ENCODE results near the gene OR2D2. TPM values are rescaled to one million over a fixed set of nuclear protein-coding genes. Genes with fewer than 3 reads are reported as not detected.
"Not testable (repeated sequence)": the region's sequence is repeated elsewhere in the genome, so short reads cannot be mapped to it uniquely, and the experiment has no call there.

The OR2D2 gene
- total RNA-seq, 2 experiments from 2014 or later: not detected

GRCh38 chr11:6888830-6889229 lies 3.5 kb downstream of the OR2D2 start:
- Mint-ChIP-seq H3K36me3 (ENCODE audit: low read depth) (no peaks in the 10 kb centered on the region), H3K4me3 (no peak overlapping the region), H3K9me3 (no peaks in the 10 kb centered on the region), H3K27ac (no peak overlapping the region), H3K27me3 (peaks cover 8% of the 10 kb centered on the region), H3K4me1 (ENCODE audit: low read depth) (no peaks in the 10 kb centered on the region)
- DNase-seq (no peak), ATAC-seq (no peak)
- CTCF ChIA-PET: no interaction called here
- POLR2A ChIA-PET: no interaction called here
- intact Hi-C loops (cut with micrococcal nuclease): no loop called here
- TF ChIP-seq CTCF (IDR thresholded peaks at IDR 0.05): no peak

GRCh38 chr11:6887711-6888110 lies 4.6 kb downstream of the OR2D2 start:
- intact Hi-C loops (cut with micrococcal nuclease); H3K27ac Mint-ChIP-seq; ATAC-seq: not testable (repeated sequence)

GRCh38 chr11:6882751-6883150 lies 9.5 kb downstream of the OR2D2 start:
- intact Hi-C loops (cut with micrococcal nuclease): no loop called here
- no peaks in the 10 kb centered on the region for H3K9me3 Mint-ChIP-seq
- H3K4me1 Mint-ChIP-seq (ENCODE audit: low read depth): no peaks in the 10 kb centered on the region
- no peak for DNase-seq
- no peak overlapping the region for H3K4me3 Mint-ChIP-seq
- no peaks in the 10 kb centered on the region for H3K36me3 Mint-ChIP-seq (ENCODE audit: low read depth)
- H3K27me3 Mint-ChIP-seq: peaks cover 9% of the 10 kb centered on the region
- POLR2A ChIA-PET: no interaction called here
- no peak for ATAC-seq
- H3K27ac Mint-ChIP-seq: no peak overlapping the region
- CTCF ChIA-PET: no interaction called here
- no peak for TF ChIP-seq CTCF (IDR thresholded peaks at IDR 0.05)

More at GRCh38 chr11:6887711-6888110, 4.6 kb downstream of the OR2D2 start:
- H3K4me1 Mint-ChIP-seq (ENCODE audit: low read depth); H3K36me3 Mint-ChIP-seq (ENCODE audit: low read depth); H3K9me3 Mint-ChIP-seq; DNase-seq; H3K4me3 Mint-ChIP-seq; CTCF ChIA-PET: not testable (repeated sequence)
- H3K27me3 Mint-ChIP-seq: peaks cover 12% of the 10 kb centered on the region
- POLR2A ChIA-PET: interaction anchor here (0.6 kb wide), 1 partner anchor 34 kb away, joined by 3 read pairs; no protein-coding TSS in a partner anchor

GRCh38 chr11:6876914-6877313 lies 15.4 kb downstream of the OR2D2 start:
- no peak for TF ChIP-seq CTCF (IDR thresholded peaks at IDR 0.05)
- Mint-ChIP-seq H3K4me3 (no peak overlapping the region), H3K9me3 (no peaks in the 10 kb centered on the region), H3K27me3 (peaks cover 11% of the 10 kb centered on the region), H3K36me3 (ENCODE audit: low read depth) (no peaks in the 10 kb centered on the region), H3K27ac (no peak overlapping the region), H3K4me1 (ENCODE audit: low read depth) (no peaks in the 10 kb centered on the region)
- no peak for DNase-seq
- ChIA-PET CTCF (interaction anchor here (1.4 kb wide), 1 partner anchor 24 kb away, joined by 3 read pairs; no protein-coding TSS in a partner anchor), POLR2A (no interaction called here)
- intact Hi-C loops (cut with micrococcal nuclease): no loop called here
- no peak for ATAC-seq

- peaks cover 9% of the 10 kb centered on the region for H3K27me3 Mint-ChIP-seq
- H3K27ac Mint-ChIP-seq: no peak within 1 kb of the TSS
- H3K4me3 Mint-ChIP-seq: no peak within 1 kb of the TSS
- CTCF ChIA-PET: interaction anchor here (1.4 kb wide), 1 partner anchor 23 kb away, joined by 3 read pairs; no protein-coding TSS in a partner anchor
- ATAC-seq (no peak), DNase-seq (no peak)
- POLR2A ChIA-PET: no interaction called here
- H3K36me3 Mint-ChIP-seq (ENCODE audit: low read depth): no peaks in the 10 kb centered on the region
- intact Hi-C loops (cut with micrococcal nuclease): no loop called here
- H3K4me1 Mint-ChIP-seq (ENCODE audit: low read depth): no peaks in the 10 kb centered on the region
- H3K9me3 Mint-ChIP-seq: no peaks in the 10 kb centered on the region
- no peak for TF ChIP-seq CTCF (IDR thresholded peaks at IDR 0.05)
Observed at GRCh38 chr11:6876325-6876724, 16.0 kb downstream of the OR2D2 start, which contains the start of gene OR10A4. TSS of gene OR10A4 (plus strand) at chr11:6876625. CDS start at chr11:6876648, 23 bp downstream.

All from activated CD8-positive, alpha-beta T cell treated with anti-CD3 and anti-CD28 coated beads for 36 hours (primary cell).